Putamen (tissue), 1 donor: ENCODE data around the gene HOXC12.

Experiments
- DNase-seq: peaks from one replicate; pipeline ENCODE4 v3.0.0-alpha.2; 2016; ENCODE audit warnings: low spot score

HOXC12 gene

GRCh38 chr12:53941187-53941586, 13.5 kb upstream of the HOXC12 start:
- no peak for DNase-seq

GRCh38 chr12:53941750-53942149, 13.0 kb upstream of the HOXC12 start:
- DNase-seq = no peak

GRCh38 chr12:53942467-53942997, 12.2 kb upstream of the HOXC12 start:
- DNase-seq = no peak

- DNase-seq = no peak
Observed at GRCh38 chr12:53944209-53944608, 10.5 kb upstream of the HOXC12 start.

GRCh38 chr12:53944907-53945847, 9.5 kb upstream of the HOXC12 start:
- DNase-seq = no peak

GRCh38 chr12:53947743-53948142, 7.0 kb upstream of the HOXC12 start:
- no peak for DNase-seq

- no peak for DNase-seq
Observed at GRCh38 chr12:53948650-53949593, 5.8 kb upstream of the HOXC12 start.

- DNase-seq = no peak
Observed at GRCh38 chr12:53949631-53950436, 4.9 kb upstream of the HOXC12 start.

GRCh38 chr12:53950437-53950773, 4.3 kb upstream of the HOXC12 start:
- DNase-seq = no peak

- no peak for DNase-seq
Observed at GRCh38 chr12:53950789-53951576, 3.7 kb upstream of the HOXC12 start.

GRCh38 chr12:53951577-53952334, 2.9 kb upstream of the HOXC12 start:
- DNase-seq = no peak

GRCh38 chr12:53952335-53952694, 2.4 kb upstream of the HOXC12 start:
- no peak for DNase-seq

- no peak for DNase-seq
Observed at GRCh38 chr12:53952871-53953734, 1.6 kb upstream of the HOXC12 start.

- DNase-seq = no peak
Observed at GRCh38 chr12:53953831-53954693, 641 bp upstream of the HOXC12 start.

- DNase-seq = no peak
Observed at GRCh38 chr12:53955036-53955775, 503 bp downstream of the HOXC12 start.

- DNase-seq = no peak
Observed at GRCh38 chr12:53955776-53956250, 1.1 kb downstream of the HOXC12 start.

- DNase-seq = no peak
Observed at GRCh38 chr12:53956251-53956887, 1.7 kb downstream of the HOXC12 start.
